Activated T-helper 2 cell treated with anti-CD3 and anti-CD28 coated beads, Interferon-gamma antibody, Interleukin-2, Interleukin-4, amounts not matched to agents 10 μg/mL and 5 μg/mL and 100 μg/mL, durations not matched to agents 14 hours and 24 hours and 36 hours (primary cell): ENCODE measurements around the gene SYPL1. TPM values are rescaled to one million over a fixed set of nuclear protein-coding genes. Genes with fewer than 3 reads are reported as not detected.
A peak's percentile ranks its signal among the peaks of the same experiment; 100 is the strongest.

ENCODE experiments used
- DNase-seq: peaks from one replicate; pipeline ENCODE4 v3.0.0; 2021; ENCODE audit warnings: low spot score
- H3K27ac Mint-ChIP-seq: one replicate; pipeline ENCODE4 v1.8.0; 2021; ENCODE audit warnings: mixed read lengths
- H3K27me3 Mint-ChIP-seq: one replicate; pipeline ENCODE4 v1.8.0; 2021; ENCODE audit warnings: low read depth, mixed read lengths
- H3K36me3 Mint-ChIP-seq: one replicate; pipeline ENCODE4 v1.8.0; 2021; ENCODE audit warnings: low read depth, mixed read lengths
- H3K4me1 Mint-ChIP-seq: one replicate; pipeline ENCODE4 v1.8.0; 2021; ENCODE audit warnings: low read depth, mixed read lengths
- H3K4me3 Mint-ChIP-seq: one replicate; pipeline ENCODE4 v1.8.0; 2021; ENCODE audit warnings: low read depth, mild to moderate bottlenecking, moderate library complexity, mixed read lengths
- H3K9me3 Mint-ChIP-seq: one replicate; pipeline ENCODE4 v1.8.0; 2021; ENCODE audit warnings: mixed read lengths
- intact Hi-C: fragments of 100-400 bp; cut with micrococcal nuclease; formaldehyde crosslinking; loops from one replicate; pipeline ENCODE4 v1.15.1; 2023
- total RNA-seq: library from RNA; stranded (reverse); gene quantifications from 2 replicates; pipeline ENCODE4 v1.2.3, GENCODE V29; 2022

The SYPL1 gene
- total RNA-seq, 1 donor from 2014 or later = 38.2 TPM

GRCh38 chr7:106057962-106058927 is 53.9 kb downstream of the SYPL1 start:
- Mint-ChIP-seq H3K27me3 (peaks cover 12% of the 10 kb centered on the region), H3K27ac (peak overlapping the region; percentile 48), H3K36me3 (no peaks in the 10 kb centered on the region), H3K4me3 (no peak overlapping the region), H3K4me1 (peaks cover 29% of the 10 kb centered on the region), H3K9me3 (no peaks in the 10 kb centered on the region)
- DNase-seq = no peak
- intact Hi-C loops = loop anchor here (1.0 to 5.0 kb wide), 2 partner anchors 54 to 95 kb away; partner anchors contain the start of gene SYPL1

GRCh38 chr7:106057204-106057961 is 54.7 kb downstream of the SYPL1 start:
- intact Hi-C loops = loop anchor here (1.0 to 5.0 kb wide), 2 partner anchors 55 to 96 kb away; partner anchors contain the start of gene SYPL1
- H3K4me3 Mint-ChIP-seq = no peak overlapping the region
- H3K27ac Mint-ChIP-seq = peak overlapping the region; percentile 48
- H3K9me3 Mint-ChIP-seq = no peaks in the 10 kb centered on the region
- H3K27me3 Mint-ChIP-seq = peaks cover 13% of the 10 kb centered on the region
- no peaks in the 10 kb centered on the region for H3K36me3 Mint-ChIP-seq
- no peak for DNase-seq
- H3K4me1 Mint-ChIP-seq = peaks cover 22% of the 10 kb centered on the region

GRCh38 chr7:106056513-106057203 is 55.5 kb downstream of the SYPL1 start:
- no peaks in the 10 kb centered on the region for H3K9me3 Mint-ChIP-seq
- H3K4me3 Mint-ChIP-seq = no peak overlapping the region
- no peaks in the 10 kb centered on the region for H3K36me3 Mint-ChIP-seq
- H3K27ac Mint-ChIP-seq = no peak overlapping the region
- H3K4me1 Mint-ChIP-seq = peaks cover 19% of the 10 kb centered on the region
- DNase-seq = peak; percentile 57
- intact Hi-C loops = loop anchor here (1.0 to 5.0 kb wide), 2 partner anchors 56 to 97 kb away; partner anchors contain the start of gene SYPL1
- peaks cover 14% of the 10 kb centered on the region for H3K27me3 Mint-ChIP-seq

- no peaks in the 10 kb centered on the region for H3K36me3 Mint-ChIP-seq
- H3K4me3 Mint-ChIP-seq = no peak overlapping the region
- no peaks in the 10 kb centered on the region for H3K9me3 Mint-ChIP-seq
- intact Hi-C loops = loop anchor here (5.0 kb wide), 1 partner anchor 57 kb away; the partner anchor contains the start of gene SYPL1
- peaks cover 19% of the 10 kb centered on the region for H3K4me1 Mint-ChIP-seq
- DNase-seq = no peak
- H3K27ac Mint-ChIP-seq = no peak overlapping the region
- H3K27me3 Mint-ChIP-seq = peaks cover 18% of the 10 kb centered on the region
Observed at GRCh38 chr7:106054971-106055532, 57.1 kb downstream of the SYPL1 start.

- H3K27ac Mint-ChIP-seq = no peak overlapping the region
- no peak overlapping the region for H3K4me3 Mint-ChIP-seq
- H3K27me3 Mint-ChIP-seq = peaks cover 20% of the 10 kb centered on the region
- H3K4me1 Mint-ChIP-seq = peaks cover 17% of the 10 kb centered on the region
- H3K9me3 Mint-ChIP-seq = no peaks in the 10 kb centered on the region
- DNase-seq = no peak
- intact Hi-C loops = no loop called here
- H3K36me3 Mint-ChIP-seq = no peaks in the 10 kb centered on the region
Observed at GRCh38 chr7:106054156-106054910, 57.8 kb downstream of the SYPL1 start.

- no peak for DNase-seq
- Mint-ChIP-seq H3K27me3 (peaks cover 23% of the 10 kb centered on the region), H3K4me3 (no peak overlapping the region), H3K9me3 (no peaks in the 10 kb centered on the region), H3K27ac (no peak overlapping the region), H3K36me3 (no peaks in the 10 kb centered on the region), H3K4me1 (peaks cover 12% of the 10 kb centered on the region)
- intact Hi-C loops = no loop called here
Observed at GRCh38 chr7:106053109-106053508, 59.0 kb downstream of the SYPL1 start.

GRCh38 chr7:106052681-106053080 is 59.4 kb downstream of the SYPL1 start:
- peaks cover 9% of the 10 kb centered on the region for H3K4me1 Mint-ChIP-seq

GRCh38 chr7:106050746-106051117 is 61.4 kb downstream of the SYPL1 start:
- no peak for DNase-seq
- H3K27me3 Mint-ChIP-seq = peaks cover 31% of the 10 kb centered on the region
- no peak overlapping the region for H3K27ac Mint-ChIP-seq
- no peaks in the 10 kb centered on the region for H3K4me1 Mint-ChIP-seq
- intact Hi-C loops = no loop called here
- H3K4me3 Mint-ChIP-seq = no peak overlapping the region
- H3K9me3 Mint-ChIP-seq = no peaks in the 10 kb centered on the region
- no peaks in the 10 kb centered on the region for H3K36me3 Mint-ChIP-seq

More at GRCh38 chr7:106052681-106053080, 59.4 kb downstream of the SYPL1 start:
- Mint-ChIP-seq H3K27ac (no peak overlapping the region), H3K27me3 (peaks cover 23% of the 10 kb centered on the region), H3K9me3 (no peaks in the 10 kb centered on the region), H3K4me3 (no peak overlapping the region), H3K36me3 (no peaks in the 10 kb centered on the region)
- intact Hi-C loops = no loop called here
- DNase-seq = no peak

GRCh38 chr7:106050002-106050745 is 61.9 kb downstream of the SYPL1 start:
- H3K4me1 Mint-ChIP-seq = no peaks in the 10 kb centered on the region
- H3K27me3 Mint-ChIP-seq = peaks cover 33% of the 10 kb centered on the region
- H3K27ac Mint-ChIP-seq = no peak overlapping the region
- no peak overlapping the region for H3K4me3 Mint-ChIP-seq
- no peak for DNase-seq
- H3K36me3 Mint-ChIP-seq = no peaks in the 10 kb centered on the region
- intact Hi-C loops = no loop called here
- H3K9me3 Mint-ChIP-seq = no peaks in the 10 kb centered on the region

GRCh38 chr7:106049139-106049752 is 62.9 kb downstream of the SYPL1 start:
- no peaks in the 10 kb centered on the region for H3K36me3 Mint-ChIP-seq
- DNase-seq = no peak
- no peak overlapping the region for H3K4me3 Mint-ChIP-seq
- no peaks in the 10 kb centered on the region for H3K4me1 Mint-ChIP-seq
- intact Hi-C loops = no loop called here
- no peak overlapping the region for H3K27ac Mint-ChIP-seq
- peaks cover 36% of the 10 kb centered on the region for H3K27me3 Mint-ChIP-seq
- H3K9me3 Mint-ChIP-seq = no peaks in the 10 kb centered on the region

- H3K4me3 Mint-ChIP-seq = no peak overlapping the region
- intact Hi-C loops = no loop called here
Observed at GRCh38 chr7:106048706-106049020, 63.4 kb downstream of the SYPL1 start.

More at GRCh38 chr7:106048706-106049020, 63.4 kb downstream of the SYPL1 start:
- no peaks in the 10 kb centered on the region for H3K4me1 Mint-ChIP-seq
- H3K36me3 Mint-ChIP-seq = no peaks in the 10 kb centered on the region
- H3K9me3 Mint-ChIP-seq = no peaks in the 10 kb centered on the region
- H3K27me3 Mint-ChIP-seq = peaks cover 31% of the 10 kb centered on the region
- DNase-seq = no peak
- no peak overlapping the region for H3K27ac Mint-ChIP-seq
